Coronary artery (tissue), 2 donors: ENCODE results near the gene TIGD4.

Experiments used
- DNase-seq: peaks from one replicate; pipeline ENCODE4 v3.0.0-alpha.2; 2017; ENCODE audit warnings: low spot score
- H3K27ac ChIP-seq, 2 donors: fragments of 200-600 bp; sonication (generic); one replicate each; pipeline ENCODE4 v1.5.1; 2016 to 2019
- H3K4me3 ChIP-seq: fragments of 200-600 bp; sonication (generic); 2 replicates; pipeline ENCODE4 v1.5.1; 2016; ENCODE audit warnings: mild to moderate bottlenecking, moderate library complexity
- CTCF ChIP-seq: fragments of 200-600 bp; sonication (generic); IDR thresholded peaks from one replicate; pipeline ENCODE4 v1.5.1; 2019; ENCODE audit warnings: antibody characterized with exemption

Gene TIGD4

DNA sequence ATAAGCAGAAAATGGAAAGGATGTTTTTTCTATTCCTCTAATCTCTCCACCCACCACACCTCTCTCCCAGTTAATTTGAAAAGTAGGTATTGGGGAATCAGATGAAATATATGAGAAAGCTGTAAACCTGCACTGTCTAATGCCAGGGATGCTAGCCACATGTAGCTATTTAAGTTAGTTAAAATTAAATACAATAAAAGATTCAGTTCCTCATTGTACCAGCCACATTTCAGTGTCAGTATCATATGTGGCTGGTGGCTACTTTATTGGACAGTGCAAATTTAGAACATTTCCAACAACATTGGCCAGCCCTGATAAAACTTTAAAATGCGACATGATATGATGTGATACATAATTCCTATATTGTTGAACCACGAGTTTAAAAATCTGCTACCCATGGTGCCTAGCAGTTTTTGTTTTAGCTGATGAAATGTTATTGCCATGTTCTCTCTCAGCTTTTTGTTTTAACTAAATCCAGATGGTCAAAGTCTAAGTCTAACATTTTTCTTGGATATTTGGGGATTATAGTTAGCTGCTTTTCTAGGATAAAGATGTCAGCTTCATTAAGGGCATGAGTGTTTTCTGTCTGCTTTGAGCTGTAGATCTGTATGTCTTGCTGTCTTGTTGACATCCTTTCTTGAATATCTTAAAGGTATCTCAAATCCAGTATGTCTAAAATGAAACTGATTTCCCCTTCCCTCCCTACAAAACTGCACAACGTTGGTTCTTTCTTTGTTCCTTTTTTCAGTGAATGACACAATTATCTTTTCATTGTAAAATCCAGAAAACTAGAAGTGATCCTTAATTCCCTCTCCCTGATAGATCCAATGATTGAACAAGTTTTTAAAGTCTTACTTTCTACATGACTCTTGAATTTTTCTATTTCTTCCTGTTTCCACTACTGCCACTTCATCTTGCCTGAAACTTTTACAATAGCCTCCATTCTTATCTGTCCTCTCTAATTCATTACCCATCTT is 6.4 kb upstream of the TIGD4 start:
- no peak for DNase-seq
- H3K27ac ChIP-seq = no peak overlapping the region

DNA sequence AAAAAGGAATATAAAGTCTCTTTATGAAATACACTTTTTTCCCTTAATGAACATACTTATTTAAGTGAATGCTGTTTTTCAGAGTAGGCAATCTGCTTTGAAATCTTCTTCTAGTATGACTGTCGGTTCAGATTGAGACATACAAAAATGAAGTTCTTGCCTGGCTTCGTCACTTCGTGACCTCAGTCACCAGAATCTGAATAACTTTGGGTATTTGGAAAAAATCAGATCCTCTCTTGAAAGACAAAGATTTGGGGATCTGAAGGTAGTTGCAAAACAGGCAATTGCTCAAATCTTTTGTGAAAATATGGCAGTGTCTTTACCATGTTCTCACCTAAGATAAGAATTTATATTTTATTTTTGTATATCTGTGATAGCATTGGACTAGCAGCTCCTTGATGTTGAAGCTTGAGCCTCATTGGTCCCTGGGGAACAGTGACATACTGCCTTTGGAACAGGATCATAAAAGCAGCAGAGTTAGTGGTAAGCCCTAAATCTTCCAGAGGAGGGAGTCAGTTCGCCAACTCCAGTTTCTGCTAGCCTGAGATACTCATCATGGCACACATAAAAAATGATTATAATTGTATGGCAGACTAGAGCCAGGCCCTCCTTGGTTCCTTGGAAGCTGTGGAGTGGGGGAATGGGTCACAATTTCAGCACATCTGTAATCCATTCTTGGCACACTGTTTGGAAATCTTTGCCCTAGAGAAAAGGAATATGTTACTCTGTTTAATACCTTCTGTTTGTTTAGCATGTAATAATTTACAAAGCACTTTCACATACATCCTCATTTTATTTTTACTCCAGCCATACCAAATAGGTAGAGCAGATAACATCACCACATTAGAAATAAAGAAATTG is 5.2 kb upstream of the TIGD4 start:
- no peak for DNase-seq
- Histone ChIP-seq H3K27ac (no peak overlapping the region), H3K4me3 (no peak overlapping the region)
- peak; percentile 9 for TF ChIP-seq CTCF

More for the DNA sequence above, 6.4 kb upstream of the TIGD4 start:
- TF ChIP-seq CTCF = no peak
- no peak overlapping the region for H3K4me3 ChIP-seq

DNA sequence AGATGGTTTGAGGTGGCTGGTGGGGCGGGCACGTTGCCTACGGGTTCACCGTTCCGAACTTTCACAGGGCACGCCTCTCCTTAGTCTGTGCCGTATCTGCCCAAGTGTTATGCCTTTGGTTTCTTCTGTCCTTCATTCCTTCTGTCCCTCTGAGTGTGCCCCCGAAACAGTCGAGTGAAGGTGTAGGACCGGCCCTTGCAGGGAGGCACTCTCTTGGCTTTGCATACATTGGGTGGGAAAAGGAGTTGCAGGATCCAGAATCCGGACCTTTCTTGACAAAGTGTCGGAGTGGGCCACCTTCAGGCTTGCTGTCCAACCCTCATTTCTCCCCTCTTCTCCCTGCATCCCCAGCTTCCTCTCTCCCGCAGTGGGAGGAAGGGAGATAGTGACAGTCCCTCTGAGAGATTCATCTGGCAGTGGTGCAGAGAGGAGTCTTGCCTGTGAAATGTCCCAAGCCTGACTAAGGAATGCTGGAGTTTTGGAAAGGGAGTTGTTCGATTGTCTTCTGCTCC is 793 bp upstream of the TIGD4 start:
- no peak for DNase-seq
- H3K27ac ChIP-seq = peak overlapping the region; percentile 81 to 94
- TF ChIP-seq CTCF = no peak

GRCh38 chr4:152778656-152779512 is 646 bp downstream of the TIGD4 start:
- H3K4me3 ChIP-seq = peak overlapping the region; percentile 98
- H3K27ac ChIP-seq = peak overlapping the region; percentile 81 to 94
- TF ChIP-seq CTCF = no peak
- DNase-seq = no peak

More for the DNA sequence above, 793 bp upstream of the TIGD4 start:
- H3K4me3 ChIP-seq = peak overlapping the region; percentile 98

DNA sequence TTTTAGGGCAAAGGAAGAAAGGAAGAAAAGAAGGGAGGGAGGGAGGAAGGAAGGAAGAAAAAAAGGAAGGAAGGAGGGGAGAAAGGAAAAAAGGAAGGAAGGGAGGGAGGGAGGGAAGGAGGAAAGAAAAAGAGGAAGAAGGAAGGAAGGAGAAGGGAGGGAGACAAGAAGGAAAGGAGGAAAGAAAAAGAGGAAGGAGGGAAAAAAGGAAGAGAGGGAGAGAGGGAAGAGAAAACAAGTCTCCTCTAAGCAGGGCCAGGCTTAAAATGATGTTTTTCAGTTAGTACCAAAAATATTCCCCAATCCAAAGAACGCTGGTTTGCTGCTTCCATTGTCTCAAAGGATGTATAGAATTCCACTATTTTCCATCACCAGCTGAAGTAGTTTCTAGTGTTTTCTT is 2.0 kb downstream of the TIGD4 start:
- DNase-seq = no peak
- no peak for TF ChIP-seq CTCF
- Histone ChIP-seq H3K27ac (no peak overlapping the region), H3K4me3 (no peak overlapping the region)

DNA sequence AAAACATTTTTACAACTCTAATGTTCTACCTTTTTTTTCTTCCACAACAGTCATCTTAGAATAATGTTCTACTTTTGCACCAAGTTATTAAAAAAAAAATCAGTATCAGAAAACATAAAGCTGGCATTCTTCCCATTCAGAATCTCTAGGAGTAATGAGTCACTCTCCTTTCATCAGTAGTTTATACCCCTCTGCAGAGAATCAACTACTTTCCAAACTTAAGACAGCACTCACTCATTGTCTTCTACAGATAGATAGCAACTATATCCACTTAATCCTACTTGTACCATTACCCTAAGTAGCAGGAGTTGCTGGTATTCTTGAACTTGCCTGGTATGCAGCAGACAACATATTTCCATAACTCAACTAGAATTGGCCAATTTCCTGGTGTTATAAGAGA is 3.2 kb downstream of the TIGD4 start:
- no peak for DNase-seq
- no peak for TF ChIP-seq CTCF
- Histone ChIP-seq H3K27ac (no peak overlapping the region), H3K4me3 (no peak overlapping the region)
